OCI-LY1 (cell line): ENCODE results near the gene CCSAP.

Experiments used
- H2AFZ ChIP-seq: fragments of 200-600 bp; sonication (generic), shearing (Covaris generic); 2 replicates; pipeline ENCODE4 v1.6.0; 2014; ENCODE audit warnings: antibody characterized with exemption, mild to moderate bottlenecking, low read length
- H3F3A ChIP-seq: fragments of 200-600 bp; sonication (generic), shearing (Covaris generic); 2 replicates; pipeline ENCODE4 v1.6.0; 2014; ENCODE audit warnings: mild to moderate bottlenecking, antibody characterized with exemption, low read length, moderate library complexity; ENCODE audit not compliant: insufficient read depth
- H3K27ac ChIP-seq: fragments of 200-600 bp; sonication (generic); 2 replicates; pipeline ENCODE4 v1.5.1; 2014; ENCODE audit warnings: low read length, mixed run types, mild to moderate bottlenecking, low read depth; ENCODE audit not compliant: poor library complexity, severe bottlenecking
- H3K27me3 ChIP-seq: fragments of 200-600 bp; sonication (generic); 2 replicates; pipeline ENCODE4 v1.6.0; 2014; ENCODE audit warnings: antibody characterized with exemption, mild to moderate bottlenecking, low read length, moderate library complexity; ENCODE audit not compliant: insufficient read depth
- H3K36me3 ChIP-seq: fragments of 200-600 bp; sonication (generic); 2 replicates; pipeline ENCODE4 v1.6.1; 2014; ENCODE audit warnings: mild to moderate bottlenecking, antibody characterized with exemption, low read length, moderate library complexity, mixed read lengths; ENCODE audit not compliant: insufficient read depth
- H3K4me1 ChIP-seq: fragments of 200-600 bp; sonication (generic); 2 replicates; pipeline ENCODE4 v1.5.1; 2014; ENCODE audit warnings: mild to moderate bottlenecking, low read length, moderate library complexity; ENCODE audit not compliant: insufficient read depth, severe bottlenecking
- H3K4me2 ChIP-seq: fragments of 200-600 bp; sonication (generic), shearing (Covaris generic); 2 replicates; pipeline ENCODE4 v1.6.1; 2014; ENCODE audit warnings: low read length
- H3K4me3 ChIP-seq: fragments of 200-600 bp; sonication (generic); 2 replicates; pipeline ENCODE4 v1.5.1; 2014; ENCODE audit warnings: low read length, low read depth, mild to moderate bottlenecking, mixed read lengths; ENCODE audit not compliant: poor library complexity, severe bottlenecking
- H3K79me2 ChIP-seq: fragments of 200-600 bp; shearing (Covaris generic); 2 replicates; pipeline ENCODE4 v1.6.1; 2016; ENCODE audit warnings: mixed run types, low read length, mixed read lengths; ENCODE audit not compliant: insufficient read depth
- H3K9ac ChIP-seq: fragments of 200-600 bp; sonication (generic), shearing (Covaris generic); 2 replicates; pipeline ENCODE4 v1.6.1; 2014; ENCODE audit warnings: mild to moderate bottlenecking, low read length, mixed read lengths
- H3K9me2 ChIP-seq: fragments of 200-600 bp; sonication (generic), shearing (Covaris generic); 2 replicates; pipeline ENCODE4 v1.6.1; 2014; ENCODE audit warnings: low read depth, mild to moderate bottlenecking, low read length, mixed read lengths
- H3K9me3 ChIP-seq: fragments of 200-600 bp; shearing (Covaris generic); 2 replicates; pipeline ENCODE4 v1.6.1; 2014; ENCODE audit warnings: low read length, mixed read lengths
- H4K20me1 ChIP-seq: fragments of 200-600 bp; sonication (generic), shearing (Covaris generic); 2 replicates; pipeline ENCODE4 v1.6.0; 2016; ENCODE audit warnings: mild to moderate bottlenecking, low read length; ENCODE audit not compliant: insufficient read depth
- EZH2 ChIP-seq: fragments of 200-600 bp; sonication (generic), shearing (Covaris generic); IDR thresholded peaks from 2 replicates; pipeline ENCODE4 v1.8.0; 2017; ENCODE audit warnings: borderline replicate concordance, mixed run types, mild to moderate bottlenecking, antibody characterized with exemption, low read length, moderate library complexity, mixed read lengths
- TF ChIP-seq, protein P1 (sequence below): fragments of 200-600 bp; sonication (generic), shearing (Covaris generic); IDR thresholded peaks from 2 replicates; pipeline ENCODE4 v1.5.1; 2017; ENCODE audit warnings: mild to moderate bottlenecking, antibody characterized with exemption, low read length, moderate library complexity, mixed read lengths

The CCSAP gene

GRCh38 chr1:229339086-229339485 is 3.8 kb downstream of the CCSAP start:
- Histone ChIP-seq H3K4me1 (peaks cover 58% of the 10 kb centered on the region), H3K27ac (peak overlapping the region; percentile 61), H3K9ac (no peak overlapping the region; the same call in 1 of the 2 replicates), H3K9me3 (peaks cover 3% of the 10 kb centered on the region; the same call in 1 of the 2 replicates), H3K27me3 (peaks cover under 1% of the 10 kb centered on the region; the same call in 1 of the 2 replicates), H2AFZ (no peak overlapping the region), H3K4me2 (peak overlapping the region; percentile 68), H3K9me2 (no peaks in the 10 kb centered on the region), H3F3A (no peaks in the 10 kb centered on the region), H4K20me1 (no peaks in the 10 kb centered on the region), H3K79me2 (peaks cover 47% of the 10 kb centered on the region), H3K36me3 (peaks cover 12% of the 10 kb centered on the region), H3K4me3 (peak overlapping the region; percentile 74)
- no peak for TF ChIP-seq EZH2
- TF ChIP-seq, protein P1, sequence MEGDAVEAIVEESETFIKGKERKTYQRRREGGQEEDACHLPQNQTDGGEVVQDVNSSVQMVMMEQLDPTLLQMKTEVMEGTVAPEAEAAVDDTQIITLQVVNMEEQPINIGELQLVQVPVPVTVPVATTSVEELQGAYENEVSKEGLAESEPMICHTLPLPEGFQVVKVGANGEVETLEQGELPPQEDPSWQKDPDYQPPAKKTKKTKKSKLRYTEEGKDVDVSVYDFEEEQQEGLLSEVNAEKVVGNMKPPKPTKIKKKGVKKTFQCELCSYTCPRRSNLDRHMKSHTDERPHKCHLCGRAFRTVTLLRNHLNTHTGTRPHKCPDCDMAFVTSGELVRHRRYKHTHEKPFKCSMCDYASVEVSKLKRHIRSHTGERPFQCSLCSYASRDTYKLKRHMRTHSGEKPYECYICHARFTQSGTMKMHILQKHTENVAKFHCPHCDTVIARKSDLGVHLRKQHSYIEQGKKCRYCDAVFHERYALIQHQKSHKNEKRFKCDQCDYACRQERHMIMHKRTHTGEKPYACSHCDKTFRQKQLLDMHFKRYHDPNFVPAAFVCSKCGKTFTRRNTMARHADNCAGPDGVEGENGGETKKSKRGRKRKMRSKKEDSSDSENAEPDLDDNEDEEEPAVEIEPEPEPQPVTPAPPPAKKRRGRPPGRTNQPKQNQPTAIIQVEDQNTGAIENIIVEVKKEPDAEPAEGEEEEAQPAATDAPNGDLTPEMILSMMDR = no peak

- Histone ChIP-seq H3K9ac (no peak overlapping the region), H3K9me2 (no peaks in the 10 kb centered on the region), H3K27ac (no peak overlapping the region), H3K4me2 (peak overlapping the region; percentile 12; the same call in 1 of the 2 replicates), H3K4me1 (peaks cover 46% of the 10 kb centered on the region), H4K20me1 (no peaks in the 10 kb centered on the region), H3K36me3 (peaks cover 12% of the 10 kb centered on the region), H3F3A (no peaks in the 10 kb centered on the region), H3K79me2 (peaks cover 52% of the 10 kb centered on the region), H2AFZ (no peak overlapping the region), H3K9me3 (peaks cover 3% of the 10 kb centered on the region; the same call in 1 of the 2 replicates), H3K4me3 (no peak overlapping the region), H3K27me3 (no peaks in the 10 kb centered on the region)
- TF ChIP-seq EZH2 = no peak
- TF ChIP-seq, protein P1 = no peak
These were observed 6.5 kb downstream of the CCSAP start for GRCh38 chr1:229336345-229336744.

- no peaks in the 10 kb centered on the region for H4K20me1 ChIP-seq
- H2AFZ ChIP-seq = no peak overlapping the region
- no peak overlapping the region for H3K4me3 ChIP-seq
- H3K4me1 ChIP-seq = peaks cover 35% of the 10 kb centered on the region
- TF ChIP-seq, protein P1 = no peak
- TF ChIP-seq EZH2 = no peak
- H3K27ac ChIP-seq = no peak overlapping the region
- no peaks in the 10 kb centered on the region for H3K9me2 ChIP-seq
- H3K9me3 ChIP-seq = peaks cover 3% of the 10 kb centered on the region; the same call in 1 of the 2 replicates
- peaks cover 12% of the 10 kb centered on the region for H3K36me3 ChIP-seq
- H3K79me2 ChIP-seq = peaks cover 51% of the 10 kb centered on the region
- H3K9ac ChIP-seq = no peak overlapping the region
- no peaks in the 10 kb centered on the region for H3K27me3 ChIP-seq
- H3K4me2 ChIP-seq = no peak overlapping the region
- H3F3A ChIP-seq = no peaks in the 10 kb centered on the region
These were observed 8.1 kb downstream of the CCSAP start for GRCh38 chr1:229334716-229335115.
